Liver (tissue), 9 donors: ENCODE measurements around the gene SAMD4A. TPM values are rescaled to one million over a fixed set of nuclear protein-coding genes. Genes with fewer than 3 reads are reported as not detected.

ENCODE experiments used
- DNase-seq: peaks from one replicate; pipeline ENCODE4 v3.0.0-alpha.2; 2017; ENCODE audit warnings: low spot score
- H3K27ac ChIP-seq, 2 donors: one replicate each; pipeline ENCODE4 v1.7.0; 2013; ENCODE audit warnings: inconsistent platforms in 2 of 2, low read length in 2 of 2, control low read depth in 1 of 2, low read depth in 1 of 2, mild to moderate bottlenecking in 1 of 2
- H3K27me3 ChIP-seq, 4 donors: one replicate each; pipeline versions ENCODE4 v1.6.1 to v1.7.0; 2013; ENCODE audit warnings: low read length in 3 of 4, inconsistent platforms in 1 of 4, mild to moderate bottlenecking in 1 of 4, moderate library complexity in 1 of 4; ENCODE audit not compliant: control insufficient read depth in 4 of 4, insufficient read depth in 4 of 4
- H3K36me3 ChIP-seq, 4 donors: one replicate each; pipeline versions ENCODE4 v1.6.1 to v1.7.0; 2013; ENCODE audit warnings: low read length in 3 of 4, mild to moderate bottlenecking in 3 of 4, low read depth in 1 of 4, moderate library complexity in 1 of 4; ENCODE audit not compliant: control insufficient read depth in 4 of 4, insufficient read depth in 3 of 4
- H3K4me1 ChIP-seq, 4 donors: one replicate each; pipeline versions ENCODE4 v1.6.1 to v1.7.0; 2013; ENCODE audit warnings: low read length in 3 of 4, mild to moderate bottlenecking in 3 of 4, moderate library complexity in 1 of 4; ENCODE audit not compliant: control insufficient read depth in 4 of 4, insufficient read depth in 4 of 4
- H3K4me3 ChIP-seq, 3 donors: one replicate each; pipeline versions ENCODE4 v1.6.1 to v1.7.0; 2013; ENCODE audit warnings: low read length in 3 of 3, control low read depth in 1 of 3, low read depth in 1 of 3, mild to moderate bottlenecking in 1 of 3
- H3K9ac ChIP-seq, 2 donors: one replicate each; pipeline ENCODE4 v1.7.0; 2013; ENCODE audit warnings: low read length in 2 of 2, mild to moderate bottlenecking in 2 of 2, moderate library complexity in 2 of 2, control low read depth in 1 of 2, low read depth in 1 of 2
- H3K9me3 ChIP-seq, 4 donors: one replicate each; pipeline versions ENCODE4 v1.6.1 to v1.7.0; 2013; ENCODE audit warnings: low read length in 3 of 4; ENCODE audit not compliant: control insufficient read depth in 4 of 4
- EGR1 ChIP-seq, 2 donors: IDR thresholded peaks; 2 replicates each; pipeline ENCODE4 v1.6.1; 2016 to 2018; ENCODE audit warnings: antibody characterized with exemption in 2 of 2, low read depth in 2 of 2
- FOXA1 ChIP-seq: IDR thresholded peaks from 2 replicates; pipeline ENCODE4 v1.6.1; 2016; ENCODE audit warnings: antibody characterized with exemption
- FOXA2 ChIP-seq: IDR thresholded peaks from 2 replicates; pipeline ENCODE4 v1.6.1; 2016; ENCODE audit warnings: antibody characterized with exemption
- GABPA ChIP-seq, 2 donors: IDR thresholded peaks in 1 of 2; conservative IDR thresholded peaks in 1 of 2; 2 replicates each; pipeline ENCODE4 v1.6.1; 2016; ENCODE audit warnings: antibody characterized with exemption in 2 of 2, mild to moderate bottlenecking in 1 of 2, moderate library complexity in 1 of 2
- HNF4A ChIP-seq, 2 donors: conservative IDR thresholded peaks; 2 replicates each; pipeline ENCODE4 v1.6.1; 2016; ENCODE audit warnings: antibody characterized with exemption in 2 of 2, mild to moderate bottlenecking in 2 of 2
- HNF4G ChIP-seq: IDR thresholded peaks from 2 replicates; pipeline ENCODE4 v1.6.1; 2016; ENCODE audit warnings: antibody characterized with exemption
- JUND ChIP-seq, 2 donors: IDR thresholded peaks; 2 replicates each; pipeline ENCODE4 v1.6.1; 2016; ENCODE audit warnings: antibody characterized with exemption in 2 of 2
- NR2F2 ChIP-seq: IDR thresholded peaks from 2 replicates; pipeline ENCODE4 v1.6.1; 2016; ENCODE audit warnings: antibody characterized with exemption
- RAD21 ChIP-seq, 2 donors: IDR thresholded peaks; 2 replicates each; pipeline ENCODE4 v1.6.1; 2016; ENCODE audit warnings: antibody characterized with exemption in 2 of 2, mild to moderate bottlenecking in 2 of 2
- RXRA ChIP-seq, 2 donors: IDR thresholded peaks; 2 replicates each; pipeline ENCODE4 v1.6.1; 2017 to 2018; ENCODE audit warnings: antibody characterized with exemption in 2 of 2, mild to moderate bottlenecking in 1 of 2
- SP1 ChIP-seq: IDR thresholded peaks from 2 replicates; pipeline ENCODE4 v1.6.1; 2018; ENCODE audit warnings: antibody characterized with exemption, mild to moderate bottlenecking
- TAF1 ChIP-seq: conservative IDR thresholded peaks from 2 replicates; pipeline ENCODE4 v1.6.1; 2016; ENCODE audit warnings: antibody characterized with exemption, mild to moderate bottlenecking
- YY1 ChIP-seq: IDR thresholded peaks from 2 replicates; pipeline ENCODE4 v1.6.1; 2016; ENCODE audit warnings: antibody characterized with exemption, mild to moderate bottlenecking
- WGBS: extraction: QIAGEN DNeasy Blood & Tissue Kit; methylation state at CpG from one replicate; pipeline ENCODE4 v1.1.7; 2013; 5-methylcytosine and 5-hydroxymethylcytosine counted together
- polyA plus RNA-seq, 2 donors: library from polyadenylated mRNA; stranded (reverse) in 1 of 2; unstranded in 1 of 2; fragments of 200-250 nt in 1 of 2; fragments of >200 nt in 1 of 2; fragmentation: Nextera tagmentation in 1 of 2; extraction: Ambion mirVana in 1 of 2; gene quantifications; one replicate each; pipeline versions ENCODE4 v1.2.1 to v1.2.3, GENCODE V29; 2013 to 2015
- total RNA-seq, 2 donors: library from RNA; depleted of rRNA; stranded (reverse); fragments of >200 nt; gene quantifications; one replicate each; pipeline ENCODE4 v1.2.3, GENCODE V29; 2014
- TF ChIP-seq, protein P1 (sequence below): fragments of 150-350 bp; IDR thresholded peaks from 2 replicates; pipeline ENCODE4 v1.5.1; 2017; ENCODE audit warnings: improper control_type of control experiment, low read depth, low read length; ENCODE audit not compliant: missing input control
- TF ChIP-seq, protein P2 (sequence below): IDR thresholded peaks from 2 replicates; pipeline ENCODE4 v1.6.1; 2016; ENCODE audit warnings: antibody characterized with exemption
- TF ChIP-seq, protein P3 (sequence below): IDR thresholded peaks from 2 replicates; pipeline ENCODE4 v1.6.1; 2016; ENCODE audit warnings: antibody characterized with exemption
- TF ChIP-seq, protein P4 (sequence below): IDR thresholded peaks from 2 replicates; pipeline ENCODE4 v1.6.1; 2016; ENCODE audit warnings: antibody characterized with exemption, mild to moderate bottlenecking
- TF ChIP-seq, protein P5 (sequence below): IDR thresholded peaks from 2 replicates; pipeline ENCODE4 v1.6.1; 2016; ENCODE audit warnings: antibody characterized with exemption
- donor health status: healthy.
- donor health status: healthy.
- donor health status: healthy.
- donor health status: healthy.
- donor health status: healthy.

SAMD4A gene
- total and polyA plus RNA-seq, 4 donors = 4.3 to 17.8 (median 8.1) TPM

DNA sequence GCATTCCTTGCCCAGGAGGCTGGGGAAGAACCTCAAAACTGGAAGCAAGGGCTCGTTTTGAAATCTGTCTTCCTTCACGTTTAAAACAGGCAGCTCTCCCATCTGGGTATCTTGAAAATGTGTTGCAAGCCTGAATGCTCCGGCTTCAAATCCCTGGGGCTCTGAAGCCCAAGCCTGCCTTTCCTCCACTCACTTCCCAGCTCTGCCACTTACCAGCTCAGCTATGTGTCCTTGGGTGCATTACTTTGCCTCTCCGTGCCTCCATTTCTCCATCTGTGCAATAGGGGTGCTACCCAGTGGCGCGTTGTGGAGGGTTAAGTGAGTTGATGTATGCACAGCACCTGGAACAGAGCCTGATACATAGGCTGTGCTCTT is 238.1 kb downstream of the SAMD4A start:
- Histone ChIP-seq H3K27me3 (no peaks in the 10 kb centered on the region), H3K9ac (no peak overlapping the region), H3K36me3 (no peaks in the 10 kb centered on the region), H3K27ac (no peak overlapping the region), H3K9me3 (no peaks in the 10 kb centered on the region), H3K4me1 (peaks cover 0 to 8% (median 0%) of the 10 kb centered on the region in 4 donors), H3K4me3 (no peak overlapping the region)
- WGBS = 79% methylated on average over 6 of the region's 6 CpGs
- TF ChIP-seq HNF4G = no peak
- no peak for TF ChIP-seq RAD21 (IDR thresholded peaks at IDR 0.05)
- no peak for TF ChIP-seq FOXA1
- no peak for TF ChIP-seq NR2F2
- no peak for TF ChIP-seq JUND (IDR thresholded peaks at IDR 0.05)
- TF ChIP-seq, protein P1, sequence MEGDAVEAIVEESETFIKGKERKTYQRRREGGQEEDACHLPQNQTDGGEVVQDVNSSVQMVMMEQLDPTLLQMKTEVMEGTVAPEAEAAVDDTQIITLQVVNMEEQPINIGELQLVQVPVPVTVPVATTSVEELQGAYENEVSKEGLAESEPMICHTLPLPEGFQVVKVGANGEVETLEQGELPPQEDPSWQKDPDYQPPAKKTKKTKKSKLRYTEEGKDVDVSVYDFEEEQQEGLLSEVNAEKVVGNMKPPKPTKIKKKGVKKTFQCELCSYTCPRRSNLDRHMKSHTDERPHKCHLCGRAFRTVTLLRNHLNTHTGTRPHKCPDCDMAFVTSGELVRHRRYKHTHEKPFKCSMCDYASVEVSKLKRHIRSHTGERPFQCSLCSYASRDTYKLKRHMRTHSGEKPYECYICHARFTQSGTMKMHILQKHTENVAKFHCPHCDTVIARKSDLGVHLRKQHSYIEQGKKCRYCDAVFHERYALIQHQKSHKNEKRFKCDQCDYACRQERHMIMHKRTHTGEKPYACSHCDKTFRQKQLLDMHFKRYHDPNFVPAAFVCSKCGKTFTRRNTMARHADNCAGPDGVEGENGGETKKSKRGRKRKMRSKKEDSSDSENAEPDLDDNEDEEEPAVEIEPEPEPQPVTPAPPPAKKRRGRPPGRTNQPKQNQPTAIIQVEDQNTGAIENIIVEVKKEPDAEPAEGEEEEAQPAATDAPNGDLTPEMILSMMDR = no peak
- TF ChIP-seq HNF4A (conservative IDR thresholded peaks at IDR 0.05) = no peak
- TF ChIP-seq, protein P2, sequence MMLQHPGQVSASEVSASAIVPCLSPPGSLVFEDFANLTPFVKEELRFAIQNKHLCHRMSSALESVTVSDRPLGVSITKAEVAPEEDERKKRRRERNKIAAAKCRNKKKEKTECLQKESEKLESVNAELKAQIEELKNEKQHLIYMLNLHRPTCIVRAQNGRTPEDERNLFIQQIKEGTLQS = no peak
- no peak for TF ChIP-seq FOXA2
- TF ChIP-seq EGR1 (IDR thresholded peaks at IDR 0.05; ENCODE audit: low read depth in 2 of 2) = no peak
- TF ChIP-seq, protein P3, sequence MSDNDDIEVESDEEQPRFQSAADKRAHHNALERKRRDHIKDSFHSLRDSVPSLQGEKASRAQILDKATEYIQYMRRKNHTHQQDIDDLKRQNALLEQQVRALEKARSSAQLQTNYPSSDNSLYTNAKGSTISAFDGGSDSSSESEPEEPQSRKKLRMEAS = no peak
- TF ChIP-seq YY1 = no peak
- TF ChIP-seq, protein P4, sequence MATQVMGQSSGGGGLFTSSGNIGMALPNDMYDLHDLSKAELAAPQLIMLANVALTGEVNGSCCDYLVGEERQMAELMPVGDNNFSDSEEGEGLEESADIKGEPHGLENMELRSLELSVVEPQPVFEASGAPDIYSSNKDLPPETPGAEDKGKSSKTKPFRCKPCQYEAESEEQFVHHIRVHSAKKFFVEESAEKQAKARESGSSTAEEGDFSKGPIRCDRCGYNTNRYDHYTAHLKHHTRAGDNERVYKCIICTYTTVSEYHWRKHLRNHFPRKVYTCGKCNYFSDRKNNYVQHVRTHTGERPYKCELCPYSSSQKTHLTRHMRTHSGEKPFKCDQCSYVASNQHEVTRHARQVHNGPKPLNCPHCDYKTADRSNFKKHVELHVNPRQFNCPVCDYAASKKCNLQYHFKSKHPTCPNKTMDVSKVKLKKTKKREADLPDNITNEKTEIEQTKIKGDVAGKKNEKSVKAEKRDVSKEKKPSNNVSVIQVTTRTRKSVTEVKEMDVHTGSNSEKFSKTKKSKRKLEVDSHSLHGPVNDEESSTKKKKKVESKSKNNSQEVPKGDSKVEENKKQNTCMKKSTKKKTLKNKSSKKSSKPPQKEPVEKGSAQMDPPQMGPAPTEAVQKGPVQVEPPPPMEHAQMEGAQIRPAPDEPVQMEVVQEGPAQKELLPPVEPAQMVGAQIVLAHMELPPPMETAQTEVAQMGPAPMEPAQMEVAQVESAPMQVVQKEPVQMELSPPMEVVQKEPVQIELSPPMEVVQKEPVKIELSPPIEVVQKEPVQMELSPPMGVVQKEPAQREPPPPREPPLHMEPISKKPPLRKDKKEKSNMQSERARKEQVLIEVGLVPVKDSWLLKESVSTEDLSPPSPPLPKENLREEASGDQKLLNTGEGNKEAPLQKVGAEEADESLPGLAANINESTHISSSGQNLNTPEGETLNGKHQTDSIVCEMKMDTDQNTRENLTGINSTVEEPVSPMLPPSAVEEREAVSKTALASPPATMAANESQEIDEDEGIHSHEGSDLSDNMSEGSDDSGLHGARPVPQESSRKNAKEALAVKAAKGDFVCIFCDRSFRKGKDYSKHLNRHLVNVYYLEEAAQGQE = no peak
- DNase-seq = no peak

DNA sequence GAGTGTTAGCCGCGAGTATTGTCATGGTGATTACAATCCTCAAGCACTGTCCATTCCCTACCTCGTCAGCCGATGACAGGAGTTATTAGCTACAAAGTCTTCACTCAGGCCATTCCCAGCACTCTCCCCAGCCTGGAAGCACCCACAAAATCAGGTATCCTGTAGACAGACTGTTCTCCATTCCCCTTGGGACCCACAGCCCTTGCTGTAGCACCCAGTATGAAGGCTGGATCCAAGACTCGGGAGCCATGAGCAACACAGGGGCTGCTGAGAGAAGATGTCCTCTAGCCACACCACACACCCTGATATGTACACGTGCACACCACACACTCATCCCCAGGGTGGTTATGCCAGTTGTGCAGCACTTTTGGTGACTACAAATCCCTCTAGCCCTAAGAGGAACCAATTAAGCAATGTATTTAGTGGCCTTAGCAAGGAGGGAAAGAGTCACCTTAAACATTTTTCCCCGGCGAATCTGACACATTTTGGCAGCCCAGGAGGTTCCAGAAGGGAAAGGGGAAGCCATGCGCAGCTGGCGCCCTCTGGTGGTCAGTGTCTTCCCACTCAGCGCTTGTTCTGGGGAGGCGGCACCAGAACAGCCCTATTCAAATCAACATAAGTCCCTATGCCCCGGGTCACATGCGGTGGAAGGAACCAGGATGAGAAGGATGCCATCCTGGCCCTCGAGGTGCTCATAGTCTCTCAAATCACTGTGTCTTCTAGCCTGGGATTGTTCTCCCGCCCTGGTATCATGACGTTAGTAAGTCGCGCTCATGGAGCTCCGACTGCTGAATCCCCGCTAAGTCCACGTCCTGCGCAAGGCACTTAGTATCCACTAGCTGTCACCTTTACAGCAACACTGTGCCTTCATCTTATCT is 238.8 kb downstream of the SAMD4A start:
- no peaks in the 10 kb centered on the region for H3K27me3 ChIP-seq
- H3K4me1 ChIP-seq = peaks cover 0 to 8% (median 0%) of the 10 kb centered on the region in 4 donors
- H3K4me3 ChIP-seq = no peak overlapping the region
- H3K36me3 ChIP-seq = no peaks in the 10 kb centered on the region
- H3K27ac ChIP-seq = no peak overlapping the region
- 41% methylated on average over 23 of the region's 23 CpGs for WGBS
- H3K9me3 ChIP-seq = no peaks in the 10 kb centered on the region
- H3K9ac ChIP-seq = peak overlapping the region in 1 of 2 donors; percentile 13
- peak; percentile 76 for DNase-seq
- TF ChIP-seq EGR1 (IDR thresholded peaks at IDR 0.05; ENCODE audit: low read depth in 2 of 2) (no peak), GABPA (IDR thresholded peaks at IDR 0.05 in 1 of 2, conservative IDR thresholded peaks at IDR 0.05 in 1 of 2) (no peak), SP1 (no peak), YY1 (peak; percentile 44), FOXA1 (no peak), RXRA (IDR thresholded peaks at IDR 0.05) (peak in 1 of 2 donors; percentile 54), FOXA2 (peak; percentile 8), JUND (IDR thresholded peaks at IDR 0.05) (no peak), HNF4A (conservative IDR thresholded peaks at IDR 0.05) (peak in 1 of 2 donors; percentile 27), NR2F2 (no peak), HNF4G (no peak), TAF1 (no peak)
- TF ChIP-seq, protein P3 = no peak
- TF ChIP-seq, protein P1 = peak; percentile 95
- TF ChIP-seq, protein P5, sequence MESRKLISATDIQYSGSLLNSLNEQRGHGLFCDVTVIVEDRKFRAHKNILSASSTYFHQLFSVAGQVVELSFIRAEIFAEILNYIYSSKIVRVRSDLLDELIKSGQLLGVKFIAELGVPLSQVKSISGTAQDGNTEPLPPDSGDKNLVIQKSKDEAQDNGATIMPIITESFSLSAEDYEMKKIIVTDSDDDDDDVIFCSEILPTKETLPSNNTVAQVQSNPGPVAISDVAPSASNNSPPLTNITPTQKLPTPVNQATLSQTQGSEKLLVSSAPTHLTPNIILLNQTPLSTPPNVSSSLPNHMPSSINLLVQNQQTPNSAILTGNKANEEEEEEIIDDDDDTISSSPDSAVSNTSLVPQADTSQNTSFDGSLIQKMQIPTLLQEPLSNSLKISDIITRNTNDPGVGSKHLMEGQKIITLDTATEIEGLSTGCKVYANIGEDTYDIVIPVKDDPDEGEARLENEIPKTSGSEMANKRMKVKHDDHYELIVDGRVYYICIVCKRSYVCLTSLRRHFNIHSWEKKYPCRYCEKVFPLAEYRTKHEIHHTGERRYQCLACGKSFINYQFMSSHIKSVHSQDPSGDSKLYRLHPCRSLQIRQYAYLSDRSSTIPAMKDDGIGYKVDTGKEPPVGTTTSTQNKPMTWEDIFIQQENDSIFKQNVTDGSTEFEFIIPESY = no peak
- TF ChIP-seq, protein P2 = no peak
